HCT116 (cell line): Measurements from ENCODE around the gene PTRHD1. TPM values are rescaled to one million over a fixed set of nuclear protein-coding genes. Genes with fewer than 3 reads are reported as not detected.

ENCODE experiments used
- ATAC-seq: fragments of 200-7000 bp; cut with Tn5 transposase; 2 replicates; pipeline ENCODE4 v1.9.1; 2020; ENCODE audit warnings: mild to moderate bottlenecking, moderate library complexity
- BruUV-seq: library from RNA; stranded (reverse); fragments of 400-500 nt; replicated peaks from 2 replicates; lab custom pipeline; 2021; lab: Mats Ljungman, UMichigan
- CTCF ChIA-PET: fragments of 300-600 bp; sonication (Branson Sonifier 250); formaldehyde crosslinking; loops from one replicate; lab custom pipeline; 2021; ENCODE audit warnings: antibody characterized with exemption; lab: Charles Lee
- POLR2A ChIA-PET: fragments of 300-600, 350-600 bp; sonication (Branson Sonifier 250); formaldehyde crosslinking; loops from one replicate; lab custom pipeline; 2021; ENCODE audit warnings: antibody characterized with exemption; lab: Charles Lee
- RAD21 ChIA-PET, 2 experiments: fragments of 300-600 bp; sonication (Branson Sonifier 250); formaldehyde crosslinking; loops; one replicate each; lab custom pipeline; 2023; ENCODE audit warnings: low total read pairs in 2 of 2; ENCODE audit not compliant: uncharacterized antibody in 2 of 2, unreplicated experiment in 2 of 2, low non-redundant PET in 1 of 2; lab: Charles Lee
- DNase-seq: peaks from one replicate; pipeline ENCODE4 v3.0.0-alpha.2; 2010; ENCODE audit warnings: low read depth, low spot score
- H2AFZ ChIP-seq: fragments of 200-600 bp; shearing (Covaris generic), sonication (generic); 2 replicates; pipeline ENCODE4 v1.6.1; 2017; ENCODE audit warnings: low read depth, mixed run types, mixed read lengths, antibody characterized with exemption, low read length; ENCODE audit not compliant: poor library complexity, severe bottlenecking
- H3K27ac ChIP-seq: 2 replicates; pipeline ENCODE4 v1.5.1; 2012; ENCODE audit warnings: low read depth, low read length
- H3K27me3 ChIP-seq: fragments of 200-600 bp; sonication (generic); 2 replicates; pipeline ENCODE4 v1.6.1; 2016; ENCODE audit warnings: mixed run types, low read length, mixed read lengths; ENCODE audit not compliant: insufficient read depth
- H3K36me3 ChIP-seq, 2 experiments: fragments of 200-500 bp in 1 of 2; fragments of 200-600 bp in 1 of 2; sonication (Bioruptor generic) in 1 of 2; sonication (generic) in 1 of 2; 2 replicates each; pipeline versions ENCODE4 v1.5.1 to v1.6.1; 2014 to 2016; ENCODE audit warnings: low read length in 2 of 2, inconsistent platforms in 1 of 2, mixed read lengths in 1 of 2, mixed run types in 1 of 2; ENCODE audit not compliant: insufficient read depth in 2 of 2, control insufficient read depth in 1 of 2
- H3K4me1 ChIP-seq, 2 experiments: fragments of 200-600 bp in 1 of 2; sonication (generic) in 1 of 2; 2 replicates each; pipeline versions ENCODE4 v1.5.1 to v1.6.1; 2012 to 2017; ENCODE audit warnings: low read length in 2 of 2, inconsistent platforms in 1 of 2, mild to moderate bottlenecking in 1 of 2, mixed read lengths in 1 of 2, mixed run types in 1 of 2, moderate library complexity in 1 of 2; ENCODE audit not compliant: insufficient read depth in 2 of 2, control insufficient read depth in 1 of 2
- H3K4me2 ChIP-seq: fragments of 200-600 bp; sonication (generic); 2 replicates; pipeline ENCODE4 v1.6.1; 2017; ENCODE audit warnings: mixed run types, low read length, mixed read lengths
- H3K4me3 ChIP-seq, 2 experiments: fragments of 200-600 bp in 1 of 2; sonication (generic) in 1 of 2; replicated peaks in 1 of 2; 2 replicates each; pipeline ENCODE4 v1.5.1; 2011 to 2016; ENCODE audit warnings: low read length in 2 of 2, control low read depth in 1 of 2, low read depth in 1 of 2, mild to moderate bottlenecking in 1 of 2, mixed read lengths in 1 of 2, mixed run types in 1 of 2
- H3K79me2 ChIP-seq: fragments of 200-600 bp; sonication (generic); 2 replicates; pipeline ENCODE4 v1.6.1; 2017; ENCODE audit warnings: mild to moderate bottlenecking, mixed run types, low read length, moderate library complexity, mixed read lengths; ENCODE audit not compliant: insufficient read depth
- H3K9ac ChIP-seq: fragments of 200-600 bp; sonication (generic); 2 replicates; pipeline ENCODE4 v1.6.1; 2016; ENCODE audit warnings: low read length, mixed read lengths
- H3K9me2 ChIP-seq: fragments of 200-600 bp; sonication (generic), shearing (Covaris generic); 2 replicates; pipeline ENCODE4 v1.6.1; 2017; ENCODE audit warnings: mixed run types, mild to moderate bottlenecking, moderate library complexity; ENCODE audit not compliant: insufficient read depth
- H3K9me3 ChIP-seq, 2 experiments: fragments of 200-500 bp in 1 of 2; fragments of 200-600 bp in 1 of 2; sonication (Bioruptor generic) in 1 of 2; sonication (generic) in 1 of 2; 2 replicates each; pipeline ENCODE4 v1.6.1; 2014 to 2017; ENCODE audit warnings: low read length in 2 of 2, mixed read lengths in 2 of 2, inconsistent platforms in 1 of 2, low read depth in 1 of 2, mild to moderate bottlenecking in 1 of 2, mixed run types in 1 of 2, moderate library complexity in 1 of 2; ENCODE audit not compliant: control insufficient read depth in 1 of 2, insufficient read depth in 1 of 2
- H4K20me1 ChIP-seq: fragments of 200-600 bp; sonication (generic), shearing (Covaris generic); 2 replicates; pipeline ENCODE4 v1.6.1; 2017; ENCODE audit warnings: mixed run types, mild to moderate bottlenecking, moderate library complexity; ENCODE audit not compliant: insufficient read depth
- ATF3 ChIP-seq: IDR thresholded peaks from 2 replicates; pipeline ENCODE4 v1.6.1; 2012
- ELF1 ChIP-seq: IDR thresholded peaks from 2 replicates; pipeline ENCODE4 v1.6.1; 2012; ENCODE audit warnings: low read depth, borderline replicate concordance
- EZH2 ChIP-seq: fragments of 200-600 bp; sonication (generic); IDR thresholded peaks from 2 replicates; pipeline ENCODE4 v1.6.1; 2017; ENCODE audit warnings: antibody characterized with exemption, mixed run types
- FOSL1 ChIP-seq: IDR thresholded peaks from 2 replicates; pipeline ENCODE4 v1.6.1; 2012; ENCODE audit warnings: low read depth
- JUND ChIP-seq: IDR thresholded peaks from 2 replicates; pipeline ENCODE4 v1.6.1; 2012
- MAX ChIP-seq: IDR thresholded peaks from 2 replicates; pipeline ENCODE4 v1.6.1; 2012
- REST ChIP-seq: IDR thresholded peaks from 2 replicates; pipeline ENCODE4 v1.6.1; 2012; ENCODE audit warnings: low read depth
- SP1 ChIP-seq: IDR thresholded peaks from 2 replicates; pipeline ENCODE4 v1.6.1; 2012; ENCODE audit warnings: low read depth
- SRF ChIP-seq: IDR thresholded peaks from 2 replicates; pipeline ENCODE4 v1.6.1; 2012; ENCODE audit warnings: low read depth
- TCF7L2 ChIP-seq: IDR thresholded peaks from 2 replicates; pipeline ENCODE4 v1.7.0; 2011; ENCODE audit warnings: borderline replicate concordance, inconsistent platforms; ENCODE audit not compliant: insufficient read depth, insufficient read length; ENCODE audit errors: extremely low read depth
- YY1 ChIP-seq: IDR thresholded peaks from 2 replicates; pipeline ENCODE4 v1.6.1; 2011; ENCODE audit warnings: low read length, low read depth, moderate library complexity, mild to moderate bottlenecking; ENCODE audit not compliant: insufficient replicate concordance; ENCODE audit errors: extremely low read depth
- ZBTB33 ChIP-seq: IDR thresholded peaks from 2 replicates; pipeline ENCODE4 v1.6.1; 2011; ENCODE audit warnings: mild to moderate bottlenecking, low read length, moderate library complexity; ENCODE audit not compliant: insufficient replicate concordance; ENCODE audit errors: extremely low read depth
- ZFX ChIP-seq: fragments of 450-650 bp; IDR thresholded peaks from 2 replicates; pipeline ENCODE4 v1.6.1; 2017
- ZNF274 ChIP-seq: fragments of 200-500 bp; sonication (Bioruptor generic); IDR thresholded peaks from 2 replicates; pipeline ENCODE4 v1.6.1; 2014; ENCODE audit warnings: mild to moderate bottlenecking, low read depth, low read length, inconsistent platforms
- intact Hi-C: fragments of 100-400 bp; cut with micrococcal nuclease; formaldehyde crosslinking; loops from 2 replicates; pipeline ENCODE4 v1.10.0; 2022
- total RNA-seq: library from RNA; stranded (reverse); gene quantifications from one replicate; pipeline ENCODE4 v1.2.1, GENCODE V29; 2021; ENCODE audit not compliant: unreplicated experiment

Gene PTRHD1
- total RNA-seq, 1 experiment from 2014 or later, result 24.3 TPM

- Histone ChIP-seq H3K9me2 (no peaks in the 10 kb centered on the region), H4K20me1 (no peaks in the 10 kb centered on the region), H3K4me3 (no peak overlapping the region), H3K36me3 (no peaks in the 10 kb centered on the region), H3K9ac (no peak overlapping the region), H2AFZ (no peak overlapping the region), H3K4me2 (no peak overlapping the region), H3K4me1 (peaks cover 6 to 20% of the 10 kb centered on the region in 2 experiments; a peak in 3 of 4 replicates), H3K27me3 (no peaks in the 10 kb centered on the region), H3K27ac (no peak overlapping the region), H3K9me3 (no peaks in the 10 kb centered on the region), H3K79me2 (no peaks in the 10 kb centered on the region)
- POLR2A ChIA-PET, result no interaction called here
- RAD21 ChIA-PET, result no interaction called here
- DNase-seq (no peak), ATAC-seq (peak; percentile 60)
- no peak for TF ChIP-seq EZH2
- TF ChIP-seq ZNF274, result no peak
- no peak for TF ChIP-seq FOSL1
- TF ChIP-seq TCF7L2, result no peak
- TF ChIP-seq SRF, result no peak
- TF ChIP-seq ATF3, result no peak
- no peak for TF ChIP-seq MAX
- no peak for TF ChIP-seq REST
- no peak for TF ChIP-seq ZBTB33
- no peak for TF ChIP-seq YY1
- no peak for TF ChIP-seq JUND
- TF ChIP-seq SP1, result no peak
- TF ChIP-seq ZFX, result no peak
- TF ChIP-seq ELF1, result no peak
- CTCF ChIA-PET, result no interaction called here
- BruUV-seq, result no TSS peak
- intact Hi-C loops, result no loop called here
These were observed 21.2 kb downstream of the PTRHD1 start for GRCh38 chr2:24771764-24772586.
